HG03039 (cell line): Measurements from ENCODE around the gene INSR.
"Not testable (repeated sequence)": the region's sequence is repeated elsewhere in the genome, so short reads cannot be mapped to it uniquely, and the experiment has no call there.

Experiments
- ATAC-seq: cut with Tn5 transposase; IDR thresholded peaks from one replicate; pipeline ENCODE4 v1.9.1; 2021; ENCODE audit warnings: mild to moderate bottlenecking, moderate library complexity; ENCODE audit not compliant: unreplicated experiment

Gene INSR

GRCh38 chr19:7147119-7147675, 147.0 kb downstream of the INSR start:
- ATAC-seq: not testable (repeated sequence)

- ATAC-seq: not testable (repeated sequence)
Observed at GRCh38 chr19:7146086-7146485, 148.1 kb downstream of the INSR start.

- ATAC-seq: no peak
Observed at GRCh38 chr19:7145494-7145893, 148.7 kb downstream of the INSR start.

DNA sequence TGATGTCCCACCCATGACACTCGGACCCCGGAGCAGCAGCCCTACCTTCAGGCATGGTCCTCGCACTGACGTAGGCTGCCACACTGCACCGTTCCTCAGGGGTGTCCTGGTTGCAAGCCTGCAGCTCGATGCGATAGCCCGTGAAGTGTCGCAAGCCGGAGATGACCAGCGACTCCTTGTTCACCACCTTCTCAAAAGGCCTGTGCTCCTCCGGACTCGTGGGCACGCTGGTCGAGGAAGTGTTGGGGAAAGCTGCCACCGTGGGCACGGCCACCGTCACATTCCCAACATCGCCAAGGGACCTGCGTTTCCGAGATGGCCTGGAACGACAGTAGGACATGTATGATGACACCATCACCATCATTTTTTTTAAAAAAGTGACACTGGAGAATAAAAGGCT, 151.4 kb downstream of the INSR start:
- ATAC-seq: no peak

DNA sequence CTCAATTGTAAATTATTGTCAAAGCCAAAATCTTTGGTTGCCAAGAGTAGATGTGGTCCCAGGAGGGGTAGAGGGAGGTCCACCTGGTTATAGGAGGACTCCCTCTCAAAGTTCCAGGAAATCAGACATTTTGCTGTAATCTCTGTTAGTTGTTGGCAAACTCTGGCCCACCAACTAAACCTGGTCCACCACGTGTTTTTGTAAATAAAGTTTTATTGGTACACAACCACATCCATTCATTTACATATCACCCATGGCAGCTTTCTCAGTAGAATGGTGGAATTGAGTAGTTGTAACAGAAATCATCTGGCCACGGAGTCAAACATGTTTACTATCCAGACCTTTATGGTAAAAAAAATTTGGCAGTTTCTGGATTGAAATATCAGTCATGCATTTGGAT, 154.1 kb downstream of the INSR start:
- ATAC-seq: no peak

GRCh38 chr19:7139095-7139494, 155.1 kb downstream of the INSR start:
- no peak for ATAC-seq

- ATAC-seq: no peak
Observed at GRCh38 chr19:7138402-7138801, 155.8 kb downstream of the INSR start.

DNA sequence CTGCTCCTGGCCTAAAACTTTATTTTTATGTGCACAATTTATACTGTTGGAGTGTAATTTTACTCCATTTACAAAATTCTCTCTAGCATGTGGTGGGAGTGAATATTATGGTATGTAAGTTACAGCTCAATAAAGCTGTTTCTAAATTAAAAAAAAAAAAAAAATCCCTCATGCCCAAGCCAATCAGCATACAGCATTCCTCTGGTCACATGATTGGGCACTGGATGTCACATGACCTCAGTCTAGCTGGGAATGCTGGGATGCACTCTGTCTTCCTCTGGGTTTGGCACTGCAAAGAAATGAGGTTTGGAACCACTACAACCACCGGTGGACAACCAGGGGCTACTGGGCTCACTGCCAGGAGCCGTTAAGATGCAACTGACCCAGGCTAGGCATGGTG, 157.1 kb downstream of the INSR start:
- no peak for ATAC-seq

DNA sequence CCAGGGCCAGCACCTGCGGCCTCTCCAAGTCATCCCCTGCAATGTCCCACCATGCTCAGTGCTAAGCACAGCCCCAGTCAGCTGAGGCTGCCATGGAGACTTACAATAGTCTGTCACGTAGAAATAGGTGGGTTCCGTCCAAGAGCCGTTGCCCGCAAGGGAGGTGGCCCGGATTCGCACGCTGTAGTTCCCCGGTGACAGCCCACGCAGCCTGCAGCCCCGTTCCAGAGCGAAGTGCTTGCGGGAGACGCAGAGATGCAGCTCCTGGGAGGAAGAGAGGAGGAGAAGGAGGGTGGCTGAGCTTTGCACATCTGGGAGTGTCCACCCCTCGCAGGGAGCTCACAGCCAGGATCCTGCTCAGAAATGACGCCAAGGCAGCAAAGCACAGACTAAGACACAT, 162.2 kb downstream of the INSR start:
- no peak for ATAC-seq

GRCh38 chr19:7130043-7130442, 164.2 kb downstream of the INSR start:
- ATAC-seq: no peak

DNA sequence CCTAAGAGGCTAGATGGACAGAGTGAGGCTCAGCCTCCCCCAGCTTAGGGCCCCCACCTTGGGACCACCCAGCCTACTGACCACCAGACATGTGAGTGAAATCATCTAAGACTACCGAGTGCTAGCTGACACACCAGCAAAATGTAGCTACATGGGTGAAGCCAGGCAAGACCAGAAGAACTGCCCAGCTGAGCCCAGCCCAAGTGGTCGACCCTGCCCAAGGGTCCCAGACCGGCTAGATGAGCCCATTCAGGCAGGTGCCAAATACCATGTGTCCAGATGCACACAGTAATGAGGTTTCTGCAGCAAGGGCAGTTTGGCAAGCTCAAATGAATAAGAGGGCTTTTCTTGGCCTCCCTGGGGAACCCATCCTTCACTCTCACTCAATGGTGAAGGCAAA, 168.1 kb downstream of the INSR start:
- ATAC-seq: no peak

- ATAC-seq: no peak
Observed at GRCh38 chr19:7125221-7125620, 169.0 kb downstream of the INSR start.

- no peak for ATAC-seq
Observed at GRCh38 chr19:7124782-7125181, 169.4 kb downstream of the INSR start.

DNA sequence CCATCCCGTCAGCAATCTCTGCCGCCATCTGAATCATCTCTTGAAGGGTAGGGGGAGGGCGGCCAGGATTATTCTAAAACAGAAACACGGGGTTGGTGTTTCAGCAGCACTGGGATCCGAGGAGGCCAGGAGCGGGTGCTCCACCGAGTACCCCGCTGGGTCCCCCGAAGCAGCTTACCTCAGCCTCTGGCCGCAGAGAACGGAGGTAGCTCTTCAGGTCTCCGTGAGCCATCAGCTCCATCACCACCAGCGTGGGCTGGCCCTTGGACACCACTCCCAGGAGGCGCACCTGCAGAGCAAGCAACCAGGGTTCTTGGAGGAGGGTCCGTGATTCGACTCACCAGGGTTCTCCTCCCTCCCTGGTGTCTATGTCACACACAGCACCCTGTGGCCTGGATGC, 171.5 kb downstream of the INSR start:
- ATAC-seq: no peak

DNA sequence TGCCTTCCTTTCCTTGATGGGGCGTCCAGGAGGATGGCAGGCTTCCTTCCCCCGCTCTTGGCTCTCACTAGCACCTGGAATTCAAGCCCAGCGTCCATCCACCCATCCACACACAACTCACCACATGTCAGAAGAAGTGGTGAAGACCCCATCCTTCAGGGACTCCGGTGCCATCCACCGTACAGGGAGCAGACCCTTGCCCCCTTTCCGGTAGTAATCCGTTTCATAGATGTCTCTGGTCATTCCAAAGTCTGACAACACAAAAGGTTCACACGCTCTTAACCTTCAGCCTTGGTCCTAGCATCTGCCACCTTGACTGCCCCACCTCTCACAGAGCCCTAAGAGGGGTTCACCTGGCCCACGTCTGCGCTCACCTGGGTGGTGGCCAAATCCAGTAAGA, 173.7 kb downstream of the INSR start:
- no peak for ATAC-seq

DNA sequence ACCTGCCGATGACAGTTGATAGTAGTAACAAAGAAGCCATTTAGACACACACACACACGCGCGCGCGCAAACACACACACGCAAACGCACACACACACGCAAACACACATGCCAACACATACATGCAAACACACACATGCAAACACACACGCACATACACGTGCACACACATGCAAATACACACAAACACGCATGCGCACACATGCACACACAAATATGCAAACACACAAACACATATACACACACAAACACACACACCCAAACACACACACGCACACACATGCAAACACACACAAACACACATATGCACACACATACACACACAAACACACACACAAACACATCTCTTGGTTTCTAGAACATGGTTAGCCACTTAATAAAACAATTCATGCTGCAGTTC, 174.6 kb downstream of the INSR start:
- ATAC-seq: no peak

GRCh38 chr19:7117248-7117647, 177.0 kb downstream of the INSR start:
- ATAC-seq: no peak

- ATAC-seq: no peak
Observed at GRCh38 chr19:7115721-7116120, 178.5 kb downstream of the INSR start.

GRCh38 chr19:7113233-7113632, 181.0 kb downstream of the INSR start:
- ATAC-seq: no peak

DNA sequence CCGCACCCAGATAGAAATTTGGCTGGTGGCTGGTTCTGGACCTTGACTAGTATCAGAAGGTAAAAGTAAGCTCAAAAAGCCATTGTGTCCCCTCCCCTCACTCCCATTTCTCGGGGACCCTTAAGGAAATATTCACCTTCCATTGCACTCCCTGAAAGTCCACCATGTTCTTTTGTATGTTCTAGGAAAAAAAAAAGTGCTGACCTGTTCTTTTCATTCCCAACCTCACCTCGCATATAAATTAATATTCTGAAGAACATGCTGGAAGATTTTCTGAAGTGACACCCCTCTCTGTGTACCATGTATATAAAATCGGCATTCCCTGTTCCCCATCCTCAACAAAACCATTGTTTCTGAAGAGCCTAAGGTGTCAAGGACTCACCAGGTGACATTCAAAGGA, 181.5 kb downstream of the INSR start:
- no peak for ATAC-seq

DNA sequence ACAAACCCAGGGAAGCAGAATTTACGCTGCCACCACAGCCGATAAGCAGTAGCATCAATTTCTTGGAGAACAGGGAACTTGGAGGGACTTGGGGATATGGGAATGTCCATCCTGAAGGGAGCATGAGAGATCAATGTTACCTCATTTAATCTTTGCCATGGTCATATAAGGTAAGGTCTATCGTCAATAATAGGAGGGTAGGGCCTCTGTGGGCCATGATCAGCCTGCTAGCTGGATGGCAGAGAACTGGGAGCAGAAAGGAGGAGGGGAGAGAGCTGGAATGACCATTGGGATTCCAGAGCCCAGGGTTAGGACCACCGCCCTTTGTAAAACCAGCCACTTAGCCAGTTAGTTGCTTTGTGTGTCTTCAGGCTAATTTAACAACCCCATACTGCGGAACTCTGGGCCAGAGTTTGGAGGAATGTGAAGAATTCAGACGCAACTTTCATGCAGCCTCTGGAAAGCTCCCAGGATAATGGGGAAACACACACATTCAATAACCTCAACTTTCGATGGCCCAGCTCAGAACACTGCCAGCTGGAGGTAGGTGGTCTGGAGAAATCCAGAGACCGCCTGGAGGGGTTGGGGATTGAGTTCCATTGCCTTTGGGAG, 184.4 kb downstream of the INSR start:
- ATAC-seq: no peak

GRCh38 chr19:7106711-7107657, 187.2 kb downstream of the INSR start:
- no peak for ATAC-seq
